ENCODE data around the gene CALML5. TPM values are rescaled to one million over a fixed set of nuclear protein-coding genes. Genes with fewer than 3 reads are reported as not detected.

Gene CALML5
- total RNA-seq, 1 experiment from 2014 or later: not detected

DNA sequence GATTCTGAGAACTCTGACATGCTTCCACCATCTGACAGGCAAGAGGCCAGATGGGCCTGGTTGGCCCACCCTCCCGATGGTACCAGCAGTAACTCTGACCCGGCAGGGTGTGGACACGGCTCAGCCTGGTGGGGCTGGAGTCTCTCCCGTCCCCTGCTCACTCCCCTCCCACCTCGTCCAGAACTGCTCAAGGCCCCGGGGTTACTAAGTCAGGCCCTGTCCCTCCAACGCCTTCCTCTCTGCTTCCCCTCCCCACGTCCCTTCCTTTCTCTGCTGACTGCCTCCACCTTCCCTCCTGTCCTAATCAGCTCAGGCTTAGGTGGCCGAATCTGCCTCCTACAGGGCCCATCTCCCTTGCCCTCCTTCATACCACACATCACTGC is 12.5 kb downstream of the CALML5 start (continued):
- TF ChIP-seq, protein P1, sequence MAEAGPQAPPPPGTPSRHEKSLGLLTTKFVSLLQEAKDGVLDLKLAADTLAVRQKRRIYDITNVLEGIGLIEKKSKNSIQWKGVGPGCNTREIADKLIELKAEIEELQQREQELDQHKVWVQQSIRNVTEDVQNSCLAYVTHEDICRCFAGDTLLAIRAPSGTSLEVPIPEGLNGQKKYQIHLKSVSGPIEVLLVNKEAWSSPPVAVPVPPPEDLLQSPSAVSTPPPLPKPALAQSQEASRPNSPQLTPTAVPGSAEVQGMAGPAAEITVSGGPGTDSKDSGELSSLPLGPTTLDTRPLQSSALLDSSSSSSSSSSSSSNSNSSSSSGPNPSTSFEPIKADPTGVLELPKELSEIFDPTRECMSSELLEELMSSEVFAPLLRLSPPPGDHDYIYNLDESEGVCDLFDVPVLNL (CRISPR knock-in tag; IDR thresholded peaks at IDR 0.05; ENCODE audit: borderline replicate concordance, low read depth): no peak
- no peak for TF ChIP-seq ZNF416 (CRISPR knock-in tag; IDR thresholded peaks at IDR 0.05)

DNA sequence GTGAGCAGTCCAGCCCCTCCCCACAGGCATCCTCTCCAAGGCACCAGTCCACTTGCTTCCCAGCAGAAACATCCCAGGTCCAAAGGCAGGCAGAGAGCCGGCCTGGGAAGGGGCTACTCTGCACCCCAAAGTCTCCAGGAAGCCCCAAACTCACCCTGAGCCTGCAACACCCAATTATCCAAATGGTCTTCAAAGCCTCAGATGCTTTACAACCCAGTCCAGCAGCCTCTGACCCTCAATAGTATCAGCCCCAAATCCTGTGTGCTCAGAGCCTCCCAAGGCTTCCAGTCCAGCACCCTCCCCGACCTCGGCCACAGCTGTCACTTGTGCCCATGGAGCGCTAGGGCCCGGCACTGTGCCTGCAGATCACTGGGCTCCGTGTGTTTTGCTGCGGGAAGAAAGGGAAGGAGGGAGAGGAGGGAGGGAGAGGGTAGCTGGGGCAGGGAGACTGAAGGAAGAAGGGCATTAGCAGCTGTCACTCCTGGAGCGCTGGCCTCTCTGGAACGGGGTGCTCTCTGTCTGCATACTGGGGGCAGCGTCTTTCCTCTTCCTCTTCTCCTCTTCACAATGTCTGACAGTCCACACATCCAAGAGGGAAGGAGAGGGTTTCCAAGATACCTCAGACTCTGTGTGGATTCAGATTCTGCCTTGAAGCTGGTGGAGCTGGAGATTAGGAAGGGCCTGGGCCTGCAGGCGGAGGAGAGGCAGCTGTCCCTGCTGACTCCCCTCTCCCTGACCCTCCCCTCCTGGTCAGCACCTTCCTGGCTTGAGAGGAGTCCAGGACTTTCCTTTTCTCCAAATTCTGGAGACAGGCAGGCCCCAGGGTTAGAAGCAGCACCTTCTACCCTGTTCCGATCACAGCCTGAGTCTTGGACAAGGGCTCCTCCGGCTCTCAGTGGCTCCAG is 13.2 kb downstream of the CALML5 start:
- Mint-ChIP-seq H3K27ac (no peak overlapping the region), H3K36me3 (0 out of 2 replicates have a peak, but pooled peaks cover 2% of the 10 kb centered on the region), H3K9me3 (peaks cover 6% of the 10 kb centered on the region), H3K4me3 (no peak overlapping the region), H3K27me3 (ENCODE audit: low read depth) (no peaks in the 10 kb centered on the region; the same call in none of the 2 replicates), H3K4me1 (peaks cover 26% of the 10 kb centered on the region)
- CTCF ChIA-PET: interaction anchor here (1.0 to 1.2 kb wide), 3 partner anchors 24 to 137 kb away, joined by 3 to 5 read pairs (median 4); no protein-coding TSS in a partner anchor
- ATAC-seq: peak; percentile 45
- POLR2A ChIA-PET: interaction anchor here (1.6 kb wide), 1 partner anchor 20 kb away, joined by 5 read pairs; no protein-coding TSS in a partner anchor
- DNase-seq (ENCODE audit: low spot score): no peak
- TF ChIP-seq, protein P2, sequence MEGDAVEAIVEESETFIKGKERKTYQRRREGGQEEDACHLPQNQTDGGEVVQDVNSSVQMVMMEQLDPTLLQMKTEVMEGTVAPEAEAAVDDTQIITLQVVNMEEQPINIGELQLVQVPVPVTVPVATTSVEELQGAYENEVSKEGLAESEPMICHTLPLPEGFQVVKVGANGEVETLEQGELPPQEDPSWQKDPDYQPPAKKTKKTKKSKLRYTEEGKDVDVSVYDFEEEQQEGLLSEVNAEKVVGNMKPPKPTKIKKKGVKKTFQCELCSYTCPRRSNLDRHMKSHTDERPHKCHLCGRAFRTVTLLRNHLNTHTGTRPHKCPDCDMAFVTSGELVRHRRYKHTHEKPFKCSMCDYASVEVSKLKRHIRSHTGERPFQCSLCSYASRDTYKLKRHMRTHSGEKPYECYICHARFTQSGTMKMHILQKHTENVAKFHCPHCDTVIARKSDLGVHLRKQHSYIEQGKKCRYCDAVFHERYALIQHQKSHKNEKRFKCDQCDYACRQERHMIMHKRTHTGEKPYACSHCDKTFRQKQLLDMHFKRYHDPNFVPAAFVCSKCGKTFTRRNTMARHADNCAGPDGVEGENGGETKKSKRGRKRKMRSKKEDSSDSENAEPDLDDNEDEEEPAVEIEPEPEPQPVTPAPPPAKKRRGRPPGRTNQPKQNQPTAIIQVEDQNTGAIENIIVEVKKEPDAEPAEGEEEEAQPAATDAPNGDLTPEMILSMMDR (IDR thresholded peaks at IDR 0.05): no peak
- TF ChIP-seq ZNF416 (CRISPR knock-in tag; IDR thresholded peaks at IDR 0.05): no peak
- no peak for TF ChIP-seq ETV6 (CRISPR knock-in tag; IDR thresholded peaks at IDR 0.05)
- TF ChIP-seq, protein P3, sequence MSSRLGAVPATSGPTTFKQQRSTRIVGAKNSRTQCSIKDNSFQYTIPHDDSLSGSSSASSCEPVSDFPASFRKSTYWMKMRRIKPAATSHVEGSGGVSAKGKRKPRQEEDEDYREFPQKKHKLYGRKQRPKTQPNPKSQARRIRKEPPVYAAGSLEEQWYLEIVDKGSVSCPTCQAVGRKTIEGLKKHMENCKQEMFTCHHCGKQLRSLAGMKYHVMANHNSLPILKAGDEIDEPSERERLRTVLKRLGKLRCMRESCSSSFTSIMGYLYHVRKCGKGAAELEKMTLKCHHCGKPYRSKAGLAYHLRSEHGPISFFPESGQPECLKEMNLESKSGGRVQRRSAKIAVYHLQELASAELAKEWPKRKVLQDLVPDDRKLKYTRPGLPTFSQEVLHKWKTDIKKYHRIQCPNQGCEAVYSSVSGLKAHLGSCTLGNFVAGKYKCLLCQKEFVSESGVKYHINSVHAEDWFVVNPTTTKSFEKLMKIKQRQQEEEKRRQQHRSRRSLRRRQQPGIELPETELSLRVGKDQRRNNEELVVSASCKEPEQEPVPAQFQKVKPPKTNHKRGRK (CRISPR knock-in tag; IDR thresholded peaks at IDR 0.05; ENCODE audit: borderline replicate concordance): no peak
- no peak for TF ChIP-seq IRF2 (CRISPR knock-in tag; IDR thresholded peaks at IDR 0.05; ENCODE audit: borderline replicate concordance, low read depth)
- no peak for TF ChIP-seq ZNF423 (CRISPR knock-in tag; IDR thresholded peaks at IDR 0.05)
- TF ChIP-seq NFYB (CRISPR knock-in tag; conservative IDR thresholded peaks at IDR 0.05; ENCODE audit: low read depth): no peak
- TF ChIP-seq, protein P4, sequence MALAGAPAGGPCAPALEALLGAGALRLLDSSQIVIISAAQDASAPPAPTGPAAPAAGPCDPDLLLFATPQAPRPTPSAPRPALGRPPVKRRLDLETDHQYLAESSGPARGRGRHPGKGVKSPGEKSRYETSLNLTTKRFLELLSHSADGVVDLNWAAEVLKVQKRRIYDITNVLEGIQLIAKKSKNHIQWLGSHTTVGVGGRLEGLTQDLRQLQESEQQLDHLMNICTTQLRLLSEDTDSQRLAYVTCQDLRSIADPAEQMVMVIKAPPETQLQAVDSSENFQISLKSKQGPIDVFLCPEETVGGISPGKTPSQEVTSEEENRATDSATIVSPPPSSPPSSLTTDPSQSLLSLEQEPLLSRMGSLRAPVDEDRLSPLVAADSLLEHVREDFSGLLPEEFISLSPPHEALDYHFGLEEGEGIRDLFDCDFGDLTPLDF (CRISPR knock-in tag; IDR thresholded peaks at IDR 0.05): no peak
- TF ChIP-seq, protein P1 (CRISPR knock-in tag; IDR thresholded peaks at IDR 0.05; ENCODE audit: borderline replicate concordance, low read depth): no peak
- TF ChIP-seq, protein P5, sequence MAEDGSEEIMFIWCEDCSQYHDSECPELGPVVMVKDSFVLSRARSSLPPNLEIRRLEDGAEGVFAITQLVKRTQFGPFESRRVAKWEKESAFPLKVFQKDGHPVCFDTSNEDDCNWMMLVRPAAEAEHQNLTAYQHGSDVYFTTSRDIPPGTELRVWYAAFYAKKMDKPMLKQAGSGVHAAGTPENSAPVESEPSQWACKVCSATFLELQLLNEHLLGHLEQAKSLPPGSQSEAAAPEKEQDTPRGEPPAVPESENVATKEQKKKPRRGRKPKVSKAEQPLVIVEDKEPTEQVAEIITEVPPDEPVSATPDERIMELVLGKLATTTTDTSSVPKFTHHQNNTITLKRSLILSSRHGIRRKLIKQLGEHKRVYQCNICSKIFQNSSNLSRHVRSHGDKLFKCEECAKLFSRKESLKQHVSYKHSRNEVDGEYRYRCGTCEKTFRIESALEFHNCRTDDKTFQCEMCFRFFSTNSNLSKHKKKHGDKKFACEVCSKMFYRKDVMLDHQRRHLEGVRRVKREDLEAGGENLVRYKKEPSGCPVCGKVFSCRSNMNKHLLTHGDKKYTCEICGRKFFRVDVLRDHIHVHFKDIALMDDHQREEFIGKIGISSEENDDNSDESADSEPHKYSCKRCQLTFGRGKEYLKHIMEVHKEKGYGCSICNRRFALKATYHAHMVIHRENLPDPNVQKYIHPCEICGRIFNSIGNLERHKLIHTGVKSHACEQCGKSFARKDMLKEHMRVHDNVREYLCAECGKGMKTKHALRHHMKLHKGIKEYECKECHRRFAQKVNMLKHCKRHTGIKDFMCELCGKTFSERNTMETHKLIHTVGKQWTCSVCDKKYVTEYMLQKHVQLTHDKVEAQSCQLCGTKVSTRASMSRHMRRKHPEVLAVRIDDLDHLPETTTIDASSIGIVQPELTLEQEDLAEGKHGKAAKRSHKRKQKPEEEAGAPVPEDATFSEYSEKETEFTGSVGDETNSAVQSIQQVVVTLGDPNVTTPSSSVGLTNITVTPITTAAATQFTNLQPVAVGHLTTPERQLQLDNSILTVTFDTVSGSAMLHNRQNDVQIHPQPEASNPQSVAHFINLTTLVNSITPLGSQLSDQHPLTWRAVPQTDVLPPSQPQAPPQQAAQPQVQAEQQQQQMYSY (CRISPR knock-in tag; IDR thresholded peaks at IDR 0.05): no peak
- TF ChIP-seq, protein P6, sequence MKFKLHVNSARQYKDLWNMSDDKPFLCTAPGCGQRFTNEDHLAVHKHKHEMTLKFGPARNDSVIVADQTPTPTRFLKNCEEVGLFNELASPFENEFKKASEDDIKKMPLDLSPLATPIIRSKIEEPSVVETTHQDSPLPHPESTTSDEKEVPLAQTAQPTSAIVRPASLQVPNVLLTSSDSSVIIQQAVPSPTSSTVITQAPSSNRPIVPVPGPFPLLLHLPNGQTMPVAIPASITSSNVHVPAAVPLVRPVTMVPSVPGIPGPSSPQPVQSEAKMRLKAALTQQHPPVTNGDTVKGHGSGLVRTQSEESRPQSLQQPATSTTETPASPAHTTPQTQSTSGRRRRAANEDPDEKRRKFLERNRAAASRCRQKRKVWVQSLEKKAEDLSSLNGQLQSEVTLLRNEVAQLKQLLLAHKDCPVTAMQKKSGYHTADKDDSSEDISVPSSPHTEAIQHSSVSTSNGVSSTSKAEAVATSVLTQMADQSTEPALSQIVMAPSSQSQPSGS (CRISPR knock-in tag; IDR thresholded peaks at IDR 0.05; ENCODE audit: borderline replicate concordance, low read depth): no peak
- no peak for TF ChIP-seq CBFB (CRISPR knock-in tag; IDR thresholded peaks at IDR 0.05; ENCODE audit: low read depth)
- no peak for TF ChIP-seq CREB1 (CRISPR knock-in tag; IDR thresholded peaks at IDR 0.05)
- TF ChIP-seq, protein P7, sequence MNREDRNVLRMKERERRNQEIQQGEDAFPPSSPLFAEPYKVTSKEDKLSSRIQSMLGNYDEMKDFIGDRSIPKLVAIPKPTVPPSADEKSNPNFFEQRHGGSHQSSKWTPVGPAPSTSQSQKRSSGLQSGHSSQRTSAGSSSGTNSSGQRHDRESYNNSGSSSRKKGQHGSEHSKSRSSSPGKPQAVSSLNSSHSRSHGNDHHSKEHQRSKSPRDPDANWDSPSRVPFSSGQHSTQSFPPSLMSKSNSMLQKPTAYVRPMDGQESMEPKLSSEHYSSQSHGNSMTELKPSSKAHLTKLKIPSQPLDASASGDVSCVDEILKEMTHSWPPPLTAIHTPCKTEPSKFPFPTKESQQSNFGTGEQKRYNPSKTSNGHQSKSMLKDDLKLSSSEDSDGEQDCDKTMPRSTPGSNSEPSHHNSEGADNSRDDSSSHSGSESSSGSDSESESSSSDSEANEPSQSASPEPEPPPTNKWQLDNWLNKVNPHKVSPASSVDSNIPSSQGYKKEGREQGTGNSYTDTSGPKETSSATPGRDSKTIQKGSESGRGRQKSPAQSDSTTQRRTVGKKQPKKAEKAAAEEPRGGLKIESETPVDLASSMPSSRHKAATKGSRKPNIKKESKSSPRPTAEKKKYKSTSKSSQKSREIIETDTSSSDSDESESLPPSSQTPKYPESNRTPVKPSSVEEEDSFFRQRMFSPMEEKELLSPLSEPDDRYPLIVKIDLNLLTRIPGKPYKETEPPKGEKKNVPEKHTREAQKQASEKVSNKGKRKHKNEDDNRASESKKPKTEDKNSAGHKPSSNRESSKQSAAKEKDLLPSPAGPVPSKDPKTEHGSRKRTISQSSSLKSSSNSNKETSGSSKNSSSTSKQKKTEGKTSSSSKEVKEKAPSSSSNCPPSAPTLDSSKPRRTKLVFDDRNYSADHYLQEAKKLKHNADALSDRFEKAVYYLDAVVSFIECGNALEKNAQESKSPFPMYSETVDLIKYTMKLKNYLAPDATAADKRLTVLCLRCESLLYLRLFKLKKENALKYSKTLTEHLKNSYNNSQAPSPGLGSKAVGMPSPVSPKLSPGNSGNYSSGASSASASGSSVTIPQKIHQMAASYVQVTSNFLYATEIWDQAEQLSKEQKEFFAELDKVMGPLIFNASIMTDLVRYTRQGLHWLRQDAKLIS (CRISPR knock-in tag; IDR thresholded peaks at IDR 0.05; ENCODE audit: borderline replicate concordance): no peak
- no peak for TF ChIP-seq SMAD4 (CRISPR knock-in tag; IDR thresholded peaks at IDR 0.05)

Measured in WTC11 (cell line).